ENCODE measurements around the gene CHD9.

The CHD9 gene

GRCh38 chr16:53121043-53121620, 66.3 kb downstream of the CHD9 start:
- no peak for TF ChIP-seq FOXP2 (optimal IDR thresholded peaks at IDR 0.05; ENCODE audit: borderline replicate concordance, extremely low read depth, extremely low read length, insufficient read depth)
- no peak for TF ChIP-seq REST (IDR thresholded peaks at IDR 0.05; ENCODE audit: insufficient read depth in 1 of 2, low read depth in 2 of 2, low read length in 2 of 2)
- no peak for TF ChIP-seq POLR2AphosphoS5 (IDR thresholded peaks at IDR 0.05; ENCODE audit: low read depth, low read length)
- no peak for TF ChIP-seq SIN3A (IDR thresholded peaks at IDR 0.05; ENCODE audit: borderline replicate concordance, insufficient read depth, low read length)
- TF ChIP-seq TAF1 (IDR thresholded peaks at IDR 0.05; ENCODE audit: borderline replicate concordance, insufficient read depth, low read length) = no peak

- TF ChIP-seq FOXP2 (optimal IDR thresholded peaks at IDR 0.05; ENCODE audit: borderline replicate concordance, extremely low read depth, extremely low read length, insufficient read depth) = no peak
- TF ChIP-seq TAF1 (IDR thresholded peaks at IDR 0.05; ENCODE audit: borderline replicate concordance, insufficient read depth, low read length) = no peak
- no peak for TF ChIP-seq POLR2AphosphoS5 (IDR thresholded peaks at IDR 0.05; ENCODE audit: low read depth, low read length)
- no peak for TF ChIP-seq SIN3A (IDR thresholded peaks at IDR 0.05; ENCODE audit: borderline replicate concordance, insufficient read depth, low read length)
- TF ChIP-seq REST (IDR thresholded peaks at IDR 0.05; ENCODE audit: insufficient read depth in 1 of 2, low read depth in 2 of 2, low read length in 2 of 2) = no peak
Observed at GRCh38 chr16:53121661-53122060, 66.9 kb downstream of the CHD9 start.

GRCh38 chr16:53123747-53124146, 69.0 kb downstream of the CHD9 start:
- TF ChIP-seq POLR2AphosphoS5 (IDR thresholded peaks at IDR 0.05; ENCODE audit: low read depth, low read length) (no peak), FOXP2 (optimal IDR thresholded peaks at IDR 0.05; ENCODE audit: borderline replicate concordance, extremely low read depth, extremely low read length, insufficient read depth) (no peak), REST (IDR thresholded peaks at IDR 0.05; ENCODE audit: insufficient read depth in 1 of 2, low read depth in 2 of 2, low read length in 2 of 2) (no peak), SIN3A (IDR thresholded peaks at IDR 0.05; ENCODE audit: borderline replicate concordance, insufficient read depth, low read length) (no peak), TAF1 (IDR thresholded peaks at IDR 0.05; ENCODE audit: borderline replicate concordance, insufficient read depth, low read length) (no peak)

GRCh38 chr16:53126390-53126789, 71.6 kb downstream of the CHD9 start:
- TF ChIP-seq FOXP2 (optimal IDR thresholded peaks at IDR 0.05; ENCODE audit: borderline replicate concordance, extremely low read depth, extremely low read length, insufficient read depth) = no peak
- TF ChIP-seq SIN3A (IDR thresholded peaks at IDR 0.05; ENCODE audit: borderline replicate concordance, insufficient read depth, low read length) = no peak

- TF ChIP-seq REST (IDR thresholded peaks at IDR 0.05; ENCODE audit: insufficient read depth in 1 of 2, low read depth in 2 of 2, low read length in 2 of 2) = no peak
- TF ChIP-seq TAF1 (IDR thresholded peaks at IDR 0.05; ENCODE audit: borderline replicate concordance, insufficient read depth, low read length) = no peak
Observed at GRCh38 chr16:53129281-53130158, 74.7 kb downstream of the CHD9 start.

Measured in PFSK-1 (cell line).